ENCODE measurements around the gene YEATS4. TPM values are rescaled to one million over a fixed set of nuclear protein-coding genes. Genes with fewer than 3 reads are reported as not detected.

Gene YEATS4
- total and polyA plus RNA-seq, 2 donors (not counting 1 experiment from before 2014, with no cell fraction given) = 17.7 to 18.0 TPM

DNA sequence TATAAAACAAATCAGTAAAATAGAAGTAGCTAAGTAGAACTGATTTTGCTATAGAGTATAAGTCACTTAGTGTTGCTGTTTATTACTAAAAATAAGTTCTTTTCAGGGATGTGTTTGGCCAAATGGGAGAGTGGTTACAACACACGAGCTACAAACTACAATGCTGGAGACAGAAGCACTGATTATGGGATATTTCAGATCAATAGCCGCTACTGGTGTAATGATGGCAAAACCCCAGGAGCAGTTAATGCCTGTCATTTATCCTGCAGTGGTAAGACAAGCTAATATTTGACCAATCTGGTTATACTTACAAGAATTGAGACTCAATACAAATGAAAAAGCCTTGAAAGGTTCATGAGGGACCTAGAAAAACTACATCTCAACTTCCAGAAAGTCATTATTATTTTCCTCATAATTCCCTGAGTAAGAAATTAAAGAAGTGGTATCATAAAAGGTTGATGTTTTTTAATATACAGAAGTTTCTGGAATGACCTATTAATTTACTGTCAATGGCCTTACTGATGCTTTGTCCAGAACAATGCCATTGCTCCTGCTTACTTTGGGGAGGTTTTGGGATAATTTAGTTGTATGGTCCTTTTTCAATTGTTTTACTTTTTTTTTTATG is 9.4 kb upstream of the YEATS4 start:
- Histone ChIP-seq H3K79me2 (ENCODE audit: control insufficient read depth, insufficient read depth, low read length) (no peaks in the 10 kb centered on the region), H3K4me1 (ENCODE audit: control insufficient read depth in 2 of 2, insufficient read depth in 2 of 2, low read length in 2 of 2) (peaks cover 6 to 8% of the 10 kb centered on the region in 2 donors), H3K4me2 (replicated peaks; ENCODE audit: low read depth, low read length, poor library complexity, severe bottlenecking) (no peak overlapping the region), H4K20me1 (ENCODE audit: control insufficient read depth, insufficient read depth, low read length, poor library complexity, severe bottlenecking) (no peaks in the 10 kb centered on the region), H3K36me3 (replicated peaks in 1 of 2; ENCODE audit: control extremely low read depth in 1 of 2, control insufficient read depth in 1 of 2, extremely low read depth in 1 of 2, insufficient read depth in 2 of 2, low read length in 1 of 2) (no peaks in the 10 kb centered on the region), H3K27me3 (replicated peaks in 1 of 4; ENCODE audit: control extremely low read depth in 1 of 4, control insufficient read depth in 3 of 4, insufficient read depth in 4 of 4, low read length in 3 of 4) (no peaks in the 10 kb centered on the region), H3K9ac (ENCODE audit: low read length) (no peak overlapping the region), H3K4me3 (ENCODE audit: control extremely low read depth in 1 of 5, extremely low read depth in 1 of 5, insufficient read depth in 1 of 5, low read depth in 2 of 5, low read length in 4 of 5) (peak overlapping the region in 1 of 5 experiments; percentile 26), H3K27ac (ENCODE audit: low read length in 2 of 2) (no peak overlapping the region), H2AFZ (ENCODE audit: insufficient read depth, low read depth, low read length, poor library complexity, severe bottlenecking) (no peak overlapping the region), H3K9me3 (ENCODE audit: control extremely low read depth in 1 of 3, control insufficient read depth in 2 of 3, insufficient read depth in 1 of 3, low read length in 2 of 3) (no peaks in the 10 kb centered on the region)
- H3K9me3 Mint-ChIP-seq (ENCODE audit: insufficient read depth) = no peaks in the 10 kb centered on the region
- H3K4me3 Mint-ChIP-seq = no peak overlapping the region
- TF ChIP-seq, protein P1, sequence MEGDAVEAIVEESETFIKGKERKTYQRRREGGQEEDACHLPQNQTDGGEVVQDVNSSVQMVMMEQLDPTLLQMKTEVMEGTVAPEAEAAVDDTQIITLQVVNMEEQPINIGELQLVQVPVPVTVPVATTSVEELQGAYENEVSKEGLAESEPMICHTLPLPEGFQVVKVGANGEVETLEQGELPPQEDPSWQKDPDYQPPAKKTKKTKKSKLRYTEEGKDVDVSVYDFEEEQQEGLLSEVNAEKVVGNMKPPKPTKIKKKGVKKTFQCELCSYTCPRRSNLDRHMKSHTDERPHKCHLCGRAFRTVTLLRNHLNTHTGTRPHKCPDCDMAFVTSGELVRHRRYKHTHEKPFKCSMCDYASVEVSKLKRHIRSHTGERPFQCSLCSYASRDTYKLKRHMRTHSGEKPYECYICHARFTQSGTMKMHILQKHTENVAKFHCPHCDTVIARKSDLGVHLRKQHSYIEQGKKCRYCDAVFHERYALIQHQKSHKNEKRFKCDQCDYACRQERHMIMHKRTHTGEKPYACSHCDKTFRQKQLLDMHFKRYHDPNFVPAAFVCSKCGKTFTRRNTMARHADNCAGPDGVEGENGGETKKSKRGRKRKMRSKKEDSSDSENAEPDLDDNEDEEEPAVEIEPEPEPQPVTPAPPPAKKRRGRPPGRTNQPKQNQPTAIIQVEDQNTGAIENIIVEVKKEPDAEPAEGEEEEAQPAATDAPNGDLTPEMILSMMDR (IDR thresholded peaks at IDR 0.05) = no peak
- no peak for TF ChIP-seq EZH2 (IDR thresholded peaks at IDR 0.05; ENCODE audit: borderline replicate concordance, insufficient read depth, low read depth, low read length, poor library complexity, severe bottlenecking)
- DNase-seq = no peak
- H3K27ac Mint-ChIP-seq = no peak overlapping the region
- H3K27me3 Mint-ChIP-seq = no peaks in the 10 kb centered on the region
- ChIA-PET CTCF (interaction anchor here (1.7 to 5.0 kb wide), 2 partner anchors 7 to 59 kb away, joined by 5 to 24 read pairs; no protein-coding TSS in a partner anchor), POLR2A (no interaction called here)
- peaks cover 6% of the 10 kb centered on the region for H3K4me1 Mint-ChIP-seq
- intact Hi-C loops (cut with micrococcal nuclease) = no loop called here
- WGBS (ENCODE audit: insufficient coverage) = 93% methylated on average over 2 of the region's 2 CpGs
- ATAC-seq (ENCODE audit: low read depth) = no peak

DNA sequence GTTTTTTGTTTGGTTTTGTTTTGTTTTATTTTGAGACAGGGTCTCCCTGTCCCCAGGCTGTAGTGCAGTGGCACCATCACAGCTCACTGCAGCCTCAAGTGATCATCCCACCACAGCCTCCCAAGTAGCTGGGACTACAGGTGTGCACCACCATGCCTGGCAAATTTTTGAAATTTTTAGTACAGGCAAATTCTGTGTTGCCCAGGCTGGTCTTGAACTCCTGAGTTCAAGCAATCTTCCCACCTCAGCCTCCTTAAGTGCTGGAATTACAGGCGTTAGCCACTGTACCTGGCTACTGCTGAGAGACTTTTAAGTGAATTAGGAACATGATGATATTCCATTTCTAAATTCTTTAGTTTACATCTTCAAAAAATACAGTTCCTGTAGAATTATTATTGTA is 8.8 kb upstream of the YEATS4 start:
- DNase-seq = no peak
- Histone ChIP-seq H3K9me3 (ENCODE audit: control extremely low read depth in 1 of 3, control insufficient read depth in 2 of 3, insufficient read depth in 1 of 3, low read length in 2 of 3) (no peaks in the 10 kb centered on the region), H3K27ac (ENCODE audit: low read length in 2 of 2) (no peak overlapping the region), H3K4me1 (ENCODE audit: control insufficient read depth in 2 of 2, insufficient read depth in 2 of 2, low read length in 2 of 2) (peaks cover 6 to 8% of the 10 kb centered on the region in 2 donors), H3K36me3 (replicated peaks in 1 of 2; ENCODE audit: control extremely low read depth in 1 of 2, control insufficient read depth in 1 of 2, extremely low read depth in 1 of 2, insufficient read depth in 2 of 2, low read length in 1 of 2) (no peaks in the 10 kb centered on the region), H3K4me3 (ENCODE audit: control extremely low read depth in 1 of 5, extremely low read depth in 1 of 5, insufficient read depth in 1 of 5, low read depth in 2 of 5, low read length in 4 of 5) (no peak overlapping the region), H3K4me2 (replicated peaks; ENCODE audit: low read depth, low read length, poor library complexity, severe bottlenecking) (no peak overlapping the region), H4K20me1 (ENCODE audit: control insufficient read depth, insufficient read depth, low read length, poor library complexity, severe bottlenecking) (no peaks in the 10 kb centered on the region), H3K9ac (ENCODE audit: low read length) (no peak overlapping the region), H3K79me2 (ENCODE audit: control insufficient read depth, insufficient read depth, low read length) (no peaks in the 10 kb centered on the region), H2AFZ (ENCODE audit: insufficient read depth, low read depth, low read length, poor library complexity, severe bottlenecking) (no peak overlapping the region), H3K27me3 (replicated peaks in 1 of 4; ENCODE audit: control extremely low read depth in 1 of 4, control insufficient read depth in 3 of 4, insufficient read depth in 4 of 4, low read length in 3 of 4) (no peaks in the 10 kb centered on the region)
- TF ChIP-seq, protein P1 (IDR thresholded peaks at IDR 0.05) = no peak
- TF ChIP-seq EZH2 (IDR thresholded peaks at IDR 0.05; ENCODE audit: borderline replicate concordance, insufficient read depth, low read depth, low read length, poor library complexity, severe bottlenecking) = no peak
- Mint-ChIP-seq H3K9me3 (ENCODE audit: insufficient read depth) (no peaks in the 10 kb centered on the region), H3K4me3 (no peak overlapping the region), H3K27me3 (no peaks in the 10 kb centered on the region), H3K4me1 (peaks cover 6% of the 10 kb centered on the region), H3K27ac (no peak overlapping the region)
- WGBS (ENCODE audit: insufficient coverage) = no CpG with 5 or more reads among the region's 1 CpG
- ChIA-PET CTCF (interaction anchor here (5.0 kb wide), 1 partner anchor 7 kb away, joined by 24 read pairs; no protein-coding TSS in a partner anchor), POLR2A (no interaction called here)
- intact Hi-C loops (cut with micrococcal nuclease) = no loop called here
- no peak for ATAC-seq (ENCODE audit: low read depth)
